ENCODE results near the gene CD79B. TPM values are rescaled to one million over a fixed set of nuclear protein-coding genes. Genes with fewer than 3 reads are reported as not detected.
A peak's percentile ranks its signal among the peaks of the same experiment; 100 is the strongest.
"Not testable (repeated sequence)": the region's sequence is repeated elsewhere in the genome, so short reads cannot be mapped to it uniquely, and the experiment has no call there.

Gene CD79B
- total and polyA plus RNA-seq, 11 donors: 2.2 to 16.2 (median 4.9) TPM

DNA sequence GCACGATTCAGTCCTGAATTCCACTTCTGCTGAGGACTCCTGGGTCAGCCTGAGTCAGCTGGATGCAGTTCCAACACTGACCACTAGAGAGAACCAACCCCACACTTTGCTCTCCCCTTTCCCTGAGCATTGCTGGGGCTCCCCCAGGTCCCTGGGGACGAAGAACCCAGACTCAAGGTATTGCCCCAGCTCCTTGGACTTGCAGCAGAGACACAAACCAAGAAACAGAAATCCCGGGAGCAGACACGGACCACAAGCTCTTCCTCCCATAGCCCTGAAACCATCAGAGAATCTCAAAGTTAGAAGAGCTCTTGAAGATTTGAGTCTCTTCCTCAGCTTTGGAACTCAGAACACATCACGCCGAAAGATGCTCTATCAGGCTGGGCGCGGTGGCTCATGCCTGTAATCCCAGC is 12.8 kb downstream of the CD79B start:
- peak; percentile 59 to 86 (median 86) for ATAC-seq
- DNase-seq: peak in 4 of 5 donors; percentile 49 to 58 (median 54)
- Histone ChIP-seq H3K9me3 (no peaks in the 10 kb centered on the region), H3K4me3 (no peak overlapping the region), H3K27ac (no peak overlapping the region), H3K27me3 (no peaks in the 10 kb centered on the region), H3K36me3 (no peaks in the 10 kb centered on the region), H3K4me1 (peaks cover 0 to 7% (median 0%) of the 10 kb centered on the region in 12 donors)
- intact Hi-C loops (cut with DNase I): loop anchor here (2.0 to 10.0 kb wide), 9 partner anchors 67 to 365 kb away; partner anchors contain the start of gene ERN1 (in 2 of the 10)
- no peak for TF ChIP-seq POLR2A (IDR thresholded peaks at IDR 0.05)
- TF ChIP-seq, protein P1, sequence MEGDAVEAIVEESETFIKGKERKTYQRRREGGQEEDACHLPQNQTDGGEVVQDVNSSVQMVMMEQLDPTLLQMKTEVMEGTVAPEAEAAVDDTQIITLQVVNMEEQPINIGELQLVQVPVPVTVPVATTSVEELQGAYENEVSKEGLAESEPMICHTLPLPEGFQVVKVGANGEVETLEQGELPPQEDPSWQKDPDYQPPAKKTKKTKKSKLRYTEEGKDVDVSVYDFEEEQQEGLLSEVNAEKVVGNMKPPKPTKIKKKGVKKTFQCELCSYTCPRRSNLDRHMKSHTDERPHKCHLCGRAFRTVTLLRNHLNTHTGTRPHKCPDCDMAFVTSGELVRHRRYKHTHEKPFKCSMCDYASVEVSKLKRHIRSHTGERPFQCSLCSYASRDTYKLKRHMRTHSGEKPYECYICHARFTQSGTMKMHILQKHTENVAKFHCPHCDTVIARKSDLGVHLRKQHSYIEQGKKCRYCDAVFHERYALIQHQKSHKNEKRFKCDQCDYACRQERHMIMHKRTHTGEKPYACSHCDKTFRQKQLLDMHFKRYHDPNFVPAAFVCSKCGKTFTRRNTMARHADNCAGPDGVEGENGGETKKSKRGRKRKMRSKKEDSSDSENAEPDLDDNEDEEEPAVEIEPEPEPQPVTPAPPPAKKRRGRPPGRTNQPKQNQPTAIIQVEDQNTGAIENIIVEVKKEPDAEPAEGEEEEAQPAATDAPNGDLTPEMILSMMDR (IDR thresholded peaks at IDR 0.05): peak; percentile 85 to 97 (median 91)
- WGBS, 4 donors: 36 to 48% (median 39%) methylated on average over 8 of the region's 8 CpGs

DNA sequence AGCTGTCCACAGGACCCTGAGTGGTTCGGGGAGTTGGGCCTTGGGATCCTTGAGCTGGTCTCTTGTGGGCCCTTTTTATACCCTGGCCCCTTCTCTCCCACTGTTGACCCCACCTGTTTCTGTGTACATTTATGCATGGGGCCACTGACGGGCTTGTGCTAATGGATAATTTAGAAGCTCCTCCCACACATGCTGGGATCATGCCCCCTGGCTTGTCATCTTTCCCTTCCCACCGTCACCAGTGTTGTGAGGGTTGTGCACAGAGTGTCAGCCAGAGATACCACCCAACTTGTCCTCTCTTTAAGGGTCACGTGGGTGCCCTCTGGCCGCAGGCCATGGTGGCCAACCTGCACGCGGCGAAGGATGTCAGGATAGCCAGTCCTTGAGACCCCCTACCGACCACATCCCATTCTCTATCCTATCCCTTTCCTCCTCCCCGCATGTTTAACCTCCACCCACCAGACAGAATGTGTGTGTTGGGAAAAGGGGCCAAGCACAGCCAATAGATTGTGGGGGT is 13.3 kb downstream of the CD79B start, which contains the start of gene GH1:
Gene GH1, minus strand, starts transcription at position 51 of the 517 bp plus-strand sequence. CDS start 63 bp downstream, outside the sequence.
- not testable (repeated sequence) for ATAC-seq, H3K27ac ChIP-seq, H3K27me3 ChIP-seq, H3K4me3 ChIP-seq, DNase-seq, H3K36me3 ChIP-seq, H3K9me3 ChIP-seq, H3K4me1 ChIP-seq
- intact Hi-C loops (cut with DNase I): loop anchor here (2.0 to 10.0 kb wide), 9 partner anchors 68 to 366 kb away; partner anchors contain the start of gene ERN1 (in 2 of the 10)
- 40 to 53% (median 47%) methylated on average over 10 of the region's 10 CpGs for WGBS, 4 donors

DNA sequence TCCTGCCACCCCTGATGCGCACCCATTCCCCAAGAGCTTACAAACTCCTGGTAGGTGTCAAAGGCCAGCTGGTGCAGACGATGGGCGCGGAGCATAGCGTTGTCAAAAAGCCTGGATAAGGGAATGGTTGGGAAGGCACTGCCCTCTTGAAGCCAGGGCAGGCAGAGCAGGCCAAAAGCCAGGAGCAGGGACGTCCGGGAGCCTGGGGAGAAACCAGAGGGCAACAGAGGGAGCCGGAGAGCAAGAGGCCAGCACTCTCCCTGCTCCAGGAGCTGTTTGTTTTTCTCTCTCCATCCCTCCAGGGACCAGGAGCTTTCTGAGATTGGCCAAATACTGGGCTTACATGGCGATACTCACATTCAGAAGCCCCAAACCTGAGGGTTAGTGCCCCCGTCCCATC is 13.8 kb downstream of the CD79B start:
- intact Hi-C loops (cut with DNase I): loop anchor here (2.0 to 10.0 kb wide), 9 partner anchors 68 to 366 kb away; partner anchors contain the start of gene ERN1 (in 2 of the 10)
- 48 to 66% (median 50%) methylated on average over 10 of the region's 10 CpGs for WGBS, 4 donors
- DNase-seq: no peak
- no peaks in the 10 kb centered on the region for H3K36me3 ChIP-seq
- ATAC-seq: no peak
- no peak overlapping the region for H3K4me3 ChIP-seq
- peaks cover 0 to 7% (median 0%) of the 10 kb centered on the region in 12 donors for H3K4me1 ChIP-seq
- H3K9me3 ChIP-seq: no peaks in the 10 kb centered on the region
- no peaks in the 10 kb centered on the region for H3K27me3 ChIP-seq
- no peak overlapping the region for H3K27ac ChIP-seq
- TF ChIP-seq POLR2A (IDR thresholded peaks at IDR 0.05): no peak
- TF ChIP-seq, protein P1 (IDR thresholded peaks at IDR 0.05): peak in 1 of 12 donors; percentile 5

DNA sequence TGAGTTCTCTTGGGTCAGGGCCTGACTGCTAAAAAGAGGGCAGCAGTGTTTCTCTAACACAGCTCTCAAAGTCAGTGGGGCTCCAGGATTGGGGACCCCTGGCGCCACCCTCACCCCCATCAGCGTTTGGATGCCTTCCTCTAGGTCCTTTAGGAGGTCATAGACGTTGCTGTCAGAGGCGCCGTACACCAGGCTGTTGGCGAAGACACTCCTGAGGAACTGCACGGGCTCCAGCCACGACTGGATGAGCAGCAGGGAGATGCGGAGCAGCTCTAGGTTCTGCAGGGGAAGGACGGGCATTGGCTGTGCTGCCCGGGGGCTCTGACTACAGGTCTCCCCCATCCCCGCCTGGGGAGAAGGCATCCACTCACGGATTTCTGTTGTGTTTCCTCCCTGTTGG is 14.5 kb downstream of the CD79B start:
- Histone ChIP-seq H3K4me3 (no peak overlapping the region), H3K9me3 (no peaks in the 10 kb centered on the region), H3K27me3 (no peaks in the 10 kb centered on the region), H3K27ac (no peak overlapping the region), H3K4me1 (peaks cover 0 to 7% (median 0%) of the 10 kb centered on the region in 12 donors), H3K36me3 (no peaks in the 10 kb centered on the region)
- 74 to 88% (median 84%) methylated on average over 13 of the region's 13 CpGs for WGBS, 4 donors
- DNase-seq (no peak), ATAC-seq (no peak)
- intact Hi-C loops (cut with DNase I): loop anchor here (2.0 to 10.0 kb wide), 9 partner anchors 69 to 367 kb away; partner anchors contain the start of gene ERN1 (in 2 of the 10)
- TF ChIP-seq POLR2A (IDR thresholded peaks at IDR 0.05): no peak
- TF ChIP-seq, protein P1 (IDR thresholded peaks at IDR 0.05): no peak

DNA sequence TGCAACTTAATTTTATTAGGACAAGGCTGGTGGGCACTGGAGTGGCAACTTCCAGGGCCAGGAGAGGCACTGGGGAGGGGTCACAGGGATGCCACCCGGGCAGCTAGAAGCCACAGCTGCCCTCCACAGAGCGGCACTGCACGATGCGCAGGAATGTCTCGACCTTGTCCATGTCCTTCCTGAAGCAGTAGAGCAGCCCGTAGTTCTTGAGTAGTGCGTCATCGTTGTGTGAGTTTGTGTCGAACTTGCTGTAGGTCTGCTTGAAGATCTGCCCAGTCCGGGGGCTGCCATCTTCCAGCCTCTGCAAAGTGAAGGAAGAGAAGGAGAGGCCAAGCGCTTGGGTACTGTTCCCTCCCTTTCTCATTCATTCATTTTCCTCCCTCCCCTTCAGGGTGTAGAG is 14.9 kb downstream of the CD79B start:
- H3K27me3 ChIP-seq, ATAC-seq, H3K4me3 ChIP-seq, H3K9me3 ChIP-seq, H3K4me1 ChIP-seq, H3K36me3 ChIP-seq, H3K27ac ChIP-seq, DNase-seq: not testable (repeated sequence)
- intact Hi-C loops (cut with DNase I): loop anchor here (5.0 to 10.0 kb wide), 5 partner anchors 70 to 368 kb away; partner anchors contain the start of gene ERN1 (in 2 of the 10)
- 86 to 90% (median 89%) methylated on average over 4 to 11 of the region's 11 CpGs for WGBS, 4 donors

All from heart left ventricle (tissue), 16 donors.